ENCODE measurements around the gene NFATC4. TPM values are rescaled to one million over a fixed set of nuclear protein-coding genes. Genes with fewer than 3 reads are reported as not detected.

NFATC4 gene
- total and polyA plus RNA-seq, 2 experiments from 2014 or later = 20.9 to 26.6 TPM

DNA sequence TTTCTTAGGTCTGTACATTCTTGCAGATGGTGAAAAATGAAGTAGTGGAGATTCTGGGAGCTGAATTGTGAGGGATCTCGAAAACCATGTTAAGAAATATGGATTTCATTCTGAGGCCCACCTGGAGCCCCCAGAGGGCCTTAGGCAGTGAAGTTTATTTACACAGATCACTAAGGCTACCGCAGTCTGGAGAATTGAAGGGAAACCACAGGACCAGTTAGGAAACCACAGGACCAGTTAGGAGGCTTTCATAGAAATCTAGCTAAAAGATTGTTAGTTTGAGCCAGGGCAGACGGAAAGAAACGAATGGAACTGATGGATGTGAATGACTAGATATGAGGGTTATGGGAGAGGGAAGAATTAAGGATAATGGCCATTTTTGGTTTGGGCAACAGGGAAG lies 54.3 kb downstream of the NFATC4 start (continued):
- no peak for TF ChIP-seq ZNF462 (CRISPR knock-in tag; IDR thresholded peaks at IDR 0.05)

DNA sequence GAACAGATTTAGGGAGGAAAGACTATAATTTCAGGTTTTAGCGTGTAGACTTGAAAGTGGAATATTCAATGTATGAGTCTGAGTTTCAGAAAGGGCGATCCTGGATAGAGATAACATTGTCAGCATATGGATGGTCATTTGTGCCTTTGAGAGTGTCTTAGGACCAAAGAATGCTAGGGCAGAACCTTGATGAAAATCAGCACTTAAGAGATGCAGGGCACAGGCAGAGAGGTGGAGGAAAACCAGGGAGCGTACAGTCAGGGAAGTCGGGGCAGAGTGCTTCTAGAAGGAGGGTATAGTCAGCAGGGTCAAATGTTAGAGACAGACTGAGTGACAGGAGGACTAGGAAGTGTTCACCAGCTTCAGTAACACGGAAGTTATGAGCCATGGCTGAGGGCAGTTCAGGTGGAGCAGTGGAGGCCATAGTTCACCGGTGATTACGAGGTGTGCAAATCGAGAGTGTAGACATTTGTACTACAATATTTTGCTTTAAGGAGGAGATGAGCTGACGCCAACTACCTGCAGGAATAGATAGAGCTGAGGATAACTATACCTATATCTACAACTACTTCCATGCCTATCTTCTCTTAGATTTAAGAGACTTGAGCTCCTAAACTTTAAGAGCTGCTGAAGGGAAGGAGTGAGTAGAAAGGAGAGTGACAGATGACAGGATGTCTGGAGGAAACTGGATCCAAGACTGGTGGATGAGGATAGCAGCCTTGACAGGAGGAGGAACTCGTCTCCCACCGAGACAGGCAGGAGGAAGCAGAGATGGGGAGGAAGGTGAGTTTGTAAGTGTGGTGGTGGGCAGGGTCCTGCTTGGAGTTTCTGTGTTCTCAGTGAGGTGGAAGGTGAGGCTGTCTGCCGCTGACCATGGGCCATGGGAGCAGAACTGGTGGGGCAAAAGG lies 55.0 kb downstream of the NFATC4 start:
- Histone ChIP-seq H4K20me1 (replicated peaks; ENCODE audit: insufficient read depth) (no peaks in the 10 kb centered on the region), H3K4me3 (no peak overlapping the region), H3K4me2 (no peak overlapping the region), H2AFZ (no peak overlapping the region), H3K36me3 (ENCODE audit: insufficient read depth) (no peaks in the 10 kb centered on the region), H3K4me1 (ENCODE audit: insufficient read depth) (no peaks in the 10 kb centered on the region), H3F3A (replicated peaks; ENCODE audit: low read depth) (no peaks in the 10 kb centered on the region), H3K27ac (ENCODE audit: low read depth) (no peak overlapping the region), H3K27me3 (ENCODE audit: insufficient read depth) (peaks cover 33% of the 10 kb centered on the region), H3K79me2 (replicated peaks; ENCODE audit: insufficient read depth) (no peaks in the 10 kb centered on the region), H3K9me2 (ENCODE audit: insufficient read depth) (no peaks in the 10 kb centered on the region)
- H3K4me1 Mint-ChIP-seq = peaks cover 8% of the 10 kb centered on the region
- no peak overlapping the region for H3K27ac Mint-ChIP-seq
- no peak for ATAC-seq
- H3K4me3 Mint-ChIP-seq = no peak overlapping the region
- DNase-seq (ENCODE audit: low spot score) = no peak
- no peaks in the 10 kb centered on the region for H3K9me3 Mint-ChIP-seq
- H3K27me3 Mint-ChIP-seq (ENCODE audit: insufficient read depth, low read depth, poor library complexity) = peaks cover 9% of the 10 kb centered on the region
- H3K36me3 Mint-ChIP-seq (ENCODE audit: low read depth) = no peaks in the 10 kb centered on the region
- TF ChIP-seq JUNB (IDR thresholded peaks at IDR 0.05; ENCODE audit: unreplicated experiment) (no peak), NANOG (IDR thresholded peaks at IDR 0.05; ENCODE audit: borderline replicate concordance) (no peak), EZH2 (IDR thresholded peaks at IDR 0.05; ENCODE audit: low read depth, unreplicated experiment) (no peak), REST (IDR thresholded peaks at IDR 0.05; ENCODE audit: unreplicated experiment) (no peak), ETS1 (IDR thresholded peaks at IDR 0.05) (no peak), ZNF331 (CRISPR knock-in tag; IDR thresholded peaks at IDR 0.05; ENCODE audit: low read depth) (no peak), EZH2phosphoT487 (IDR thresholded peaks at IDR 0.05; ENCODE audit: unreplicated experiment) (no peak), ZNF114 (CRISPR knock-in tag; IDR thresholded peaks at IDR 0.05) (no peak), STAT1 (IDR thresholded peaks at IDR 0.05; ENCODE audit: unreplicated experiment) (no peak)

Measured in GM23338 (cell line).